HG03432 (cell line): ENCODE results near the gene NR4A3.

Experiments used
- ATAC-seq: cut with Tn5 transposase; IDR thresholded peaks from one replicate; pipeline ENCODE4 v1.9.1; 2021; ENCODE audit warnings: mild to moderate bottlenecking, moderate library complexity; ENCODE audit not compliant: unreplicated experiment

Gene NR4A3

GRCh38 chr9:99813739-99814138 lies 7.9 kb upstream of the NR4A3 start:
- no peak for ATAC-seq

GRCh38 chr9:99814359-99814758 lies 7.3 kb upstream of the NR4A3 start:
- ATAC-seq, result no peak

DNA sequence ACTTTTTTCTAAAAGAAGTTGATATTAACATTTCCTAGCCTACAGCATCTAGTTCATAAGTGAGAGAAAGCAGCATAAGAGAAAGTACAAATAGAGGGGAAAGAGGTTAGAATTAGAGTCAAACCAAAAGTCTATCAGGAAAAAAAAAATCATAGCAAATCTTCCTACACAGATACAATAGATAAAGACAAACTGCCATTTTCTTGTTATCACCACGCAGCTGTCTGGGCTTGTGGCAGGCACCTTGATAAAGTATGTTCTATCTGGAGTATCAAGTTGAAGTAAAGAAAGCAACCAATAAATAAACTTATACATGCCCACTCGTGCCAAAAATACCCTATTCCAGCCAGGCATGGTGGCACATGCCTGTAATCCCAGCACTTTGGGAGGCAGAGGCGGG lies 5.3 kb upstream of the NR4A3 start:
- ATAC-seq, result no peak

DNA sequence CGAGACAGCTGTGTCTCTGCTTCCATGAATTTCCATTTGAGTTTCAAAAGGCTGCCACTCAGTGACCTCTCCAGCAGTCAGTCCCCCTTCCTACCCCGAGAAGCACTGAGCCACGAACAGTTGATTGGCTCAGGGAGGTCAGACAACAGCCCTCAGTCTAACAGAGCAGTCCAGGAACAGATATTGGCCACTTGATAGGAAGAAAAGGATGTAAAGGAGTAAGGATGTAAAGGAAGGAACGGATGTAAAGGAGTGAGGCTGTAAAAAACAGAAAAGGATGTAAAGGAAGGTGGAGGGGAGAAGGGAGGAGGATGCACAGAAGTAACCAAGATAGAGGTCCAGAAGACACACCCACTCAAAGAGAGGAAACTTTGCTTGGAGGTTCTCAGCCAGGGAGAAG lies 3.2 kb upstream of the NR4A3 start:
- ATAC-seq, result no peak

GRCh38 chr9:99819123-99819855 lies 2.4 kb upstream of the NR4A3 start:
- ATAC-seq, result peak; percentile 58

DNA sequence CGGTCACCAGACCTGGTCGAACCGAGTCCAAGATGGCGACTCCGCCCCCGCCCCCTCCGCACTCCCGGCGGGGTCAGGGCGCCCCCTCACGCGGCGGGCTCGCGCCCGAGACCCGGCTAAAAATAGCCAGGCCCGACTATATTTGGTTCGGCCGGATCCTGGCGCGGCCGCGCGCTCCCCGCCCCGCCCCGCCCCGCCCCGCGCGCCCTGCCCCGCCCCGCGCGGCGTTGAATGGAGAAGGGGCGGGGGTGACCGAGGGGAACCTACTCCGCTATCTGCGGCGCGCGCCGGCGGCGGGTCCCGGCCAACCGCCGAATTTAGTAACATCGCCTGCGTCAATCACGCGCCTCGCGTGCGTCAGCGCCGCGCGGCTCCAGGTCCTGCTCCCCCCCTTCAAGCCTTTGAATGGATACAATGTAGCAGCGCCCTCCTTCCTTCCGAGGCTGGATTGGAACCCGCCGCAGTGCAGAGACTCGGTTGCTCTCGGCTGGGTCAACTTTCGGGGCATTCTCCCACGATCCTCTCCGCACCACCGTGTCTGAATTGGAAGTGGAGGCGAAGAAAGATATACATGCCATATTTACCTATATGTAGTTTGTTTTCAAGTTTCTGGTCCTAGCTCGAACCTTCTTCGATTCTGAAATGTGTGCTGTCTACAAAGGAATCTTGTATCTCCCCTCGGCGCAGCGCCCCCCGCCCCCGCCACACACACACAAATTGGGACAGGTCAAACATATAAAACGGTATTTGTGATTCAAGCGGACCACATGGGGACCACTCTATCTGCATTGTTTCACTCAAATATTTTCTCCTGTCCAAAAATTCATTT lies 1.6 kb upstream of the NR4A3 start:
- peak; percentile 52 for ATAC-seq

GRCh38 chr9:99820685-99821395 lies 845 bp upstream of the NR4A3 start:
- ATAC-seq, result no peak

GRCh38 chr9:99822109-99822805 lies 572 bp downstream of the NR4A3 start:
- no peak for ATAC-seq

- ATAC-seq, result no peak
These were observed 1.3 kb downstream of the NR4A3 start for GRCh38 chr9:99822806-99823591.

DNA sequence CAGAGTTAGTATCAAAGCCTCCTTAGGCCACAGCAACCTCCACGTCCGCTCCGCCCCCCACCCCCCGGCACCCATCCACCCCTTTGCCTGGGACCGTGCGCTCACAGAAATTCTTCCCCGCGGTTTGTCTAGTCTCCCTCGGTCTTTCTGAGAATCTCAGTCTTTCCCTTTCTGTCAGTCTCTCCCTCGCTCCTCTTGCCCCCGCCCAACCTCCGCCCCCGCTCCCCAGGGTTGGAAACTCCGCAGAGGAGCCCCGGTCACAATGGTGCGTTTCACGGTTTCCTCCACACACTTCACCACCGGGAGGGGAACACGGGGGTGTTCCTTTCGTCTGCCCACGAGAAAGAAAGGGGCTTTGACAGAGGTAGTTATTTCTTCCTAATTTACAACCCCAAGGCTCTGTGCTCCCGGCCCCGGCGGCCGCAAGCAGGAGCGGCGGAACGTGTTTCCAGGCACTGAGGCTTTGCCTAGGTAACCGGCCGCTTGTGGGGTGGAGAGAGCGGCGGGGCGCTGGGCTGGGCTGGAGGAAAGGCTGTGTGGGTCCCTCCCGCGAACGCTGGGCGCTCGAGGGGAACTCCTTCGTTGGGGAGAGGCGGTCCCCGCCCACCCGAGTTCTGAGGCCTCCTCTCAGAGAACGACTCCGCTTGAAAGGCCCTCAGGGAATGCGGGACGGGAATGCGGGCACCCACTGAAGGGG lies 2.1 kb downstream of the NR4A3 start:
- ATAC-seq, result no peak

- peak; percentile 12 for ATAC-seq
These were observed 2.9 kb downstream of the NR4A3 start for GRCh38 chr9:99824378-99825171.

DNA sequence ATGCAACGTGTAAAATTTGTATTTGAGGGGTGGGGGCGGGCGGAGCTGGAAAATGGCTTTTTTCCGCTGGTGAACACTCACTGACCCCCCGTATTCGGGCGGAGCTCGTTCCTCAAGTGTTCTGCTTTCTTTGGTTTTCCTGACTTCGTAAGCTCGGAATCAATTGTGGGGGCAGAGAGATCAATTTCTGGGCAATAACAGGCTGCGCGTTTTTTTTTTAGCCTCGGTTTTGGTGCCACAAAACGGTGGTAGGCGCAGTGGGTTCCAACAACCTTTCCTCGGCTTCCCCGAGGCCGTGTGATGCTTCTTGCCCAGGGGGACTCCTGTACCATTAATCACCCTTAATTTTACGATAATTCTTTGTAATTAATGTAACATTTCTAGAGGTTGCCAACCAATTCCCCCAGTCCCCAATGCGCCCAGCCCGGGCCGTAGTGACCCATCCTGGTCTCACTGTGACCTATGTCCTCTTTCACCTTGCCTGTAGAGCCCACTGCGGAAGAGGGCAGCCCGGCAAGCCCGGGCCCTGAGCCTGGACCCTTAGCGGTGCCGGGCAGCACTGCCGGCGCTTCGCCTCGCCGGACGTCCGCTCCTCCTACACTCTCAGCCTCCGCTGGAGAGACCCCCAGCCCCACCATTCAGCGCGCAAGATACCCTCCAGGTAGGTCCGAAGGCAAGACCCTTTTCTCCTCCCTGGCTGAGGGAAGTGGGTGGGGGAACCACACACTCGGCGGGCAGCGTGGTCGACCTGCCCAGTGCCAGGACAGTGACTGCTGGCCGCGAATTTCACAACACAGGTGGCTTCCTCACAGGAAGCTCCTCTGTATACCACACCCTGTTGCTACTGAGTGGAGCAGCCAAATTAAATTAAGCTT lies 3.7 kb downstream of the NR4A3 start:
- no peak for ATAC-seq

- ATAC-seq, result no peak
These were observed 4.9 kb downstream of the NR4A3 start for GRCh38 chr9:99826579-99826978.

- no peak for ATAC-seq
These were observed 5.6 kb downstream of the NR4A3 start for GRCh38 chr9:99827244-99827643.

- no peak for ATAC-seq
These were observed 6.3 kb downstream of the NR4A3 start for GRCh38 chr9:99828054-99828416.

GRCh38 chr9:99828417-99829176 lies 6.9 kb downstream of the NR4A3 start:
- no peak for ATAC-seq

- ATAC-seq, result no peak
These were observed 10.3 kb downstream of the NR4A3 start for GRCh38 chr9:99831857-99832557.
